HCT116 (cell line): ENCODE measurements around the gene TAF3. TPM values are rescaled to one million over a fixed set of nuclear protein-coding genes. Genes with fewer than 3 reads are reported as not detected.

Source experiments
- ATAC-seq: fragments of 200-7000 bp; cut with Tn5 transposase; 2 replicates; pipeline ENCODE4 v1.9.1; 2020; ENCODE audit warnings: mild to moderate bottlenecking, moderate library complexity
- BruUV-seq: library from RNA; stranded (reverse); fragments of 400-500 nt; replicated peaks from 2 replicates; lab custom pipeline; 2021; lab: Mats Ljungman, UMichigan
- CTCF ChIA-PET: fragments of 300-600 bp; sonication (Branson Sonifier 250); formaldehyde crosslinking; loops from one replicate; lab custom pipeline; 2021; ENCODE audit warnings: antibody characterized with exemption; lab: Charles Lee
- POLR2A ChIA-PET: fragments of 300-600, 350-600 bp; sonication (Branson Sonifier 250); formaldehyde crosslinking; loops from one replicate; lab custom pipeline; 2021; ENCODE audit warnings: antibody characterized with exemption; lab: Charles Lee
- RAD21 ChIA-PET, 2 experiments: fragments of 300-600 bp; sonication (Branson Sonifier 250); formaldehyde crosslinking; loops; one replicate each; lab custom pipeline; 2023; ENCODE audit warnings: low total read pairs in 2 of 2; ENCODE audit not compliant: uncharacterized antibody in 2 of 2, unreplicated experiment in 2 of 2, low non-redundant PET in 1 of 2; lab: Charles Lee
- DNase-seq: peaks from one replicate; pipeline ENCODE4 v3.0.0-alpha.2; 2010; ENCODE audit warnings: low read depth, low spot score
- H2AFZ ChIP-seq: fragments of 200-600 bp; shearing (Covaris generic), sonication (generic); 2 replicates; pipeline ENCODE4 v1.6.1; 2017; ENCODE audit warnings: low read depth, mixed run types, mixed read lengths, antibody characterized with exemption, low read length; ENCODE audit not compliant: poor library complexity, severe bottlenecking
- H3K27ac ChIP-seq: 2 replicates; pipeline ENCODE4 v1.5.1; 2012; ENCODE audit warnings: low read depth, low read length
- H3K27me3 ChIP-seq: fragments of 200-600 bp; sonication (generic); 2 replicates; pipeline ENCODE4 v1.6.1; 2016; ENCODE audit warnings: mixed run types, low read length, mixed read lengths; ENCODE audit not compliant: insufficient read depth
- H3K36me3 ChIP-seq, 2 experiments: fragments of 200-500 bp in 1 of 2; fragments of 200-600 bp in 1 of 2; sonication (Bioruptor generic) in 1 of 2; sonication (generic) in 1 of 2; 2 replicates each; pipeline versions ENCODE4 v1.5.1 to v1.6.1; 2014 to 2016; ENCODE audit warnings: low read length in 2 of 2, inconsistent platforms in 1 of 2, mixed read lengths in 1 of 2, mixed run types in 1 of 2; ENCODE audit not compliant: insufficient read depth in 2 of 2, control insufficient read depth in 1 of 2
- H3K4me1 ChIP-seq, 2 experiments: fragments of 200-600 bp in 1 of 2; sonication (generic) in 1 of 2; 2 replicates each; pipeline versions ENCODE4 v1.5.1 to v1.6.1; 2012 to 2017; ENCODE audit warnings: low read length in 2 of 2, inconsistent platforms in 1 of 2, mild to moderate bottlenecking in 1 of 2, mixed read lengths in 1 of 2, mixed run types in 1 of 2, moderate library complexity in 1 of 2; ENCODE audit not compliant: insufficient read depth in 2 of 2, control insufficient read depth in 1 of 2
- H3K4me2 ChIP-seq: fragments of 200-600 bp; sonication (generic); 2 replicates; pipeline ENCODE4 v1.6.1; 2017; ENCODE audit warnings: mixed run types, low read length, mixed read lengths
- H3K4me3 ChIP-seq, 2 experiments: fragments of 200-600 bp in 1 of 2; sonication (generic) in 1 of 2; replicated peaks in 1 of 2; 2 replicates each; pipeline ENCODE4 v1.5.1; 2011 to 2016; ENCODE audit warnings: low read length in 2 of 2, control low read depth in 1 of 2, low read depth in 1 of 2, mild to moderate bottlenecking in 1 of 2, mixed read lengths in 1 of 2, mixed run types in 1 of 2
- H3K79me2 ChIP-seq: fragments of 200-600 bp; sonication (generic); 2 replicates; pipeline ENCODE4 v1.6.1; 2017; ENCODE audit warnings: mild to moderate bottlenecking, mixed run types, low read length, moderate library complexity, mixed read lengths; ENCODE audit not compliant: insufficient read depth
- H3K9ac ChIP-seq: fragments of 200-600 bp; sonication (generic); 2 replicates; pipeline ENCODE4 v1.6.1; 2016; ENCODE audit warnings: low read length, mixed read lengths
- H3K9me2 ChIP-seq: fragments of 200-600 bp; sonication (generic), shearing (Covaris generic); 2 replicates; pipeline ENCODE4 v1.6.1; 2017; ENCODE audit warnings: mixed run types, mild to moderate bottlenecking, moderate library complexity; ENCODE audit not compliant: insufficient read depth
- H3K9me3 ChIP-seq, 2 experiments: fragments of 200-500 bp in 1 of 2; fragments of 200-600 bp in 1 of 2; sonication (Bioruptor generic) in 1 of 2; sonication (generic) in 1 of 2; 2 replicates each; pipeline ENCODE4 v1.6.1; 2014 to 2017; ENCODE audit warnings: low read length in 2 of 2, mixed read lengths in 2 of 2, inconsistent platforms in 1 of 2, low read depth in 1 of 2, mild to moderate bottlenecking in 1 of 2, mixed run types in 1 of 2, moderate library complexity in 1 of 2; ENCODE audit not compliant: control insufficient read depth in 1 of 2, insufficient read depth in 1 of 2
- H4K20me1 ChIP-seq: fragments of 200-600 bp; sonication (generic), shearing (Covaris generic); 2 replicates; pipeline ENCODE4 v1.6.1; 2017; ENCODE audit warnings: mixed run types, mild to moderate bottlenecking, moderate library complexity; ENCODE audit not compliant: insufficient read depth
- ATF3 ChIP-seq: IDR thresholded peaks from 2 replicates; pipeline ENCODE4 v1.6.1; 2012
- CBX3 ChIP-seq: IDR thresholded peaks from 2 replicates; pipeline ENCODE4 v1.6.1; 2012; ENCODE audit warnings: low read depth
- EGR1 ChIP-seq: IDR thresholded peaks from 2 replicates; pipeline ENCODE4 v1.6.1; 2012; ENCODE audit warnings: low read depth
- EZH2 ChIP-seq: fragments of 200-600 bp; sonication (generic); IDR thresholded peaks from 2 replicates; pipeline ENCODE4 v1.6.1; 2017; ENCODE audit warnings: antibody characterized with exemption, mixed run types
- EZH2phosphoT487 ChIP-seq: fragments of 200-600 bp; IDR thresholded peaks from 2 replicates; pipeline ENCODE4 v1.6.1; 2018; ENCODE audit warnings: antibody characterized with exemption, borderline replicate concordance
- JUND ChIP-seq: IDR thresholded peaks from 2 replicates; pipeline ENCODE4 v1.6.1; 2012
- RAD21 ChIP-seq: IDR thresholded peaks from 2 replicates; pipeline ENCODE4 v1.6.1; 2012; ENCODE audit warnings: low read depth, mild to moderate bottlenecking
- SP1 ChIP-seq: IDR thresholded peaks from 2 replicates; pipeline ENCODE4 v1.6.1; 2012; ENCODE audit warnings: low read depth
- SRF ChIP-seq: IDR thresholded peaks from 2 replicates; pipeline ENCODE4 v1.6.1; 2012; ENCODE audit warnings: low read depth
- TCF7L2 ChIP-seq: IDR thresholded peaks from 2 replicates; pipeline ENCODE4 v1.7.0; 2011; ENCODE audit warnings: borderline replicate concordance, inconsistent platforms; ENCODE audit not compliant: insufficient read depth, insufficient read length; ENCODE audit errors: extremely low read depth
- YY1 ChIP-seq: IDR thresholded peaks from 2 replicates; pipeline ENCODE4 v1.6.1; 2011; ENCODE audit warnings: low read length, low read depth, moderate library complexity, mild to moderate bottlenecking; ENCODE audit not compliant: insufficient replicate concordance; ENCODE audit errors: extremely low read depth
- ZFX ChIP-seq: fragments of 450-650 bp; IDR thresholded peaks from 2 replicates; pipeline ENCODE4 v1.6.1; 2017
- ZNF274 ChIP-seq: fragments of 200-500 bp; sonication (Bioruptor generic); IDR thresholded peaks from 2 replicates; pipeline ENCODE4 v1.6.1; 2014; ENCODE audit warnings: mild to moderate bottlenecking, low read depth, low read length, inconsistent platforms
- intact Hi-C: fragments of 100-400 bp; cut with micrococcal nuclease; formaldehyde crosslinking; loops from 2 replicates; pipeline ENCODE4 v1.10.0; 2022
- total RNA-seq: library from RNA; stranded (reverse); gene quantifications from one replicate; pipeline ENCODE4 v1.2.1, GENCODE V29; 2021; ENCODE audit not compliant: unreplicated experiment
- TF ChIP-seq, protein P1 (sequence below): IDR thresholded peaks from 2 replicates; pipeline ENCODE4 v1.6.1; 2011; ENCODE audit warnings: mild to moderate bottlenecking, low read length, moderate library complexity; ENCODE audit not compliant: insufficient replicate concordance; ENCODE audit errors: extremely low read depth

Gene TAF3
- total RNA-seq, 1 experiment from 2014 or later: 8.0 TPM

- POLR2A ChIA-PET: no interaction called here
Measured at GRCh38 chr10:7829289-7829834, 11.1 kb downstream of the TAF3 start.

DNA sequence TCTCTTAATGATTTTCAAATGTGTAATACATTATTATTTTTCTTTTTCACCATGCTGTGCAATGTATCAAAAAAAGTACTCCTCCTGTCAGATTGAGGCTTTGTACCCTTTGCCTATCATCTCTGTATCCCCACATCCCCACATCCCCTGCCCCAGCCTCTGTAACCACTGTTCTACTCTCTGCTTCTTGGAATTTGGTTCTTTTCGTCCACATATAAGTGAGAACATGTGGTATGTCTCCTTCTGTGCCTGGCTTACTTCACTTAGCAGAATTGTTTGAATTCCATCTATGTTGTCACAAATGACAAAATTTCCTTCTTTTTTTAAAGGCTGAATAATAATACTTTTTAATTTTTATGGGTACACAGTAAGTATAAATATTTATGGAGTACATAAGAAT lies 13.8 kb downstream of the TAF3 start:
- H3K4me2 ChIP-seq: no peak overlapping the region
- intact Hi-C loops: no loop called here
- H3K36me3 ChIP-seq: no peaks in the 10 kb centered on the region
- no peak overlapping the region for H3K9ac ChIP-seq
- no peaks in the 10 kb centered on the region for H3K9me2 ChIP-seq
- no peak overlapping the region for H2AFZ ChIP-seq
- peaks cover 26% of the 10 kb centered on the region for H3K79me2 ChIP-seq
- POLR2A ChIA-PET: no interaction called here
- H3K27ac ChIP-seq: no peak overlapping the region
- TF ChIP-seq JUND (no peak), YY1 (no peak), ZNF274 (no peak), EZH2 (no peak), EZH2phosphoT487 (no peak), EGR1 (no peak), ZFX (no peak), RAD21 (no peak), TCF7L2 (no peak), CBX3 (no peak), ATF3 (no peak)
- TF ChIP-seq, all 23 proteins: peak for 0
- no peak for ATAC-seq
- ChIA-PET RAD21 (no interaction called here), CTCF (no interaction called here)
- Histone ChIP-seq H3K9me3 (no peaks in the 10 kb centered on the region), H4K20me1 (no peaks in the 10 kb centered on the region), H3K4me3 (no peak overlapping the region), H3K27me3 (no peaks in the 10 kb centered on the region), H3K4me1 (peaks cover under 1 to 2% of the 10 kb centered on the region in 2 experiments; a peak in 2 of 4 replicates)
- no peak for DNase-seq
- no TSS peak for BruUV-seq

More at GRCh38 chr10:7829289-7829834, 11.1 kb downstream of the TAF3 start:
- Histone ChIP-seq H4K20me1 (no peaks in the 10 kb centered on the region), H3K9ac (no peak overlapping the region), H3K9me3 (no peaks in the 10 kb centered on the region), H3K27me3 (no peaks in the 10 kb centered on the region), H3K79me2 (peaks cover 15% of the 10 kb centered on the region; the same call in 1 of the 2 replicates), H3K36me3 (peaks cover 4 to 9% of the 10 kb centered on the region in 2 experiments; a peak in 3 of 4 replicates), H3K4me2 (no peak overlapping the region), H3K4me1 (peaks cover 6 to 9% of the 10 kb centered on the region in 2 experiments; a peak in 3 of 4 replicates), H2AFZ (no peak overlapping the region), H3K4me3 (no peak overlapping the region), H3K9me2 (no peaks in the 10 kb centered on the region), H3K27ac (no peak overlapping the region)
- CTCF ChIA-PET: no interaction called here
- BruUV-seq: no TSS peak
- RAD21 ChIA-PET: no interaction called here
- DNase-seq (no peak), ATAC-seq (no peak)
- TF ChIP-seq ZFX (no peak), ZNF274 (no peak), SRF (no peak), SP1 (no peak)
- TF ChIP-seq, protein P1, sequence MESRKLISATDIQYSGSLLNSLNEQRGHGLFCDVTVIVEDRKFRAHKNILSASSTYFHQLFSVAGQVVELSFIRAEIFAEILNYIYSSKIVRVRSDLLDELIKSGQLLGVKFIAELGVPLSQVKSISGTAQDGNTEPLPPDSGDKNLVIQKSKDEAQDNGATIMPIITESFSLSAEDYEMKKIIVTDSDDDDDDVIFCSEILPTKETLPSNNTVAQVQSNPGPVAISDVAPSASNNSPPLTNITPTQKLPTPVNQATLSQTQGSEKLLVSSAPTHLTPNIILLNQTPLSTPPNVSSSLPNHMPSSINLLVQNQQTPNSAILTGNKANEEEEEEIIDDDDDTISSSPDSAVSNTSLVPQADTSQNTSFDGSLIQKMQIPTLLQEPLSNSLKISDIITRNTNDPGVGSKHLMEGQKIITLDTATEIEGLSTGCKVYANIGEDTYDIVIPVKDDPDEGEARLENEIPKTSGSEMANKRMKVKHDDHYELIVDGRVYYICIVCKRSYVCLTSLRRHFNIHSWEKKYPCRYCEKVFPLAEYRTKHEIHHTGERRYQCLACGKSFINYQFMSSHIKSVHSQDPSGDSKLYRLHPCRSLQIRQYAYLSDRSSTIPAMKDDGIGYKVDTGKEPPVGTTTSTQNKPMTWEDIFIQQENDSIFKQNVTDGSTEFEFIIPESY: no peak
- intact Hi-C loops: no loop called here
